HCT116 (cell line): ENCODE data around the gene ALPP. TPM values are rescaled to one million over a fixed set of nuclear protein-coding genes. Genes with fewer than 3 reads are reported as not detected.

Experiments used
- ATAC-seq: fragments of 200-7000 bp; cut with Tn5 transposase; 2 replicates; pipeline ENCODE4 v1.9.1; 2020; ENCODE audit warnings: mild to moderate bottlenecking, moderate library complexity
- BruUV-seq: library from RNA; stranded (reverse); fragments of 400-500 nt; replicated peaks from 2 replicates; lab custom pipeline; 2021; lab: Mats Ljungman, UMichigan
- CTCF ChIA-PET: fragments of 300-600 bp; sonication (Branson Sonifier 250); formaldehyde crosslinking; loops from one replicate; lab custom pipeline; 2021; ENCODE audit warnings: antibody characterized with exemption; lab: Charles Lee
- POLR2A ChIA-PET: fragments of 300-600, 350-600 bp; sonication (Branson Sonifier 250); formaldehyde crosslinking; loops from one replicate; lab custom pipeline; 2021; ENCODE audit warnings: antibody characterized with exemption; lab: Charles Lee
- RAD21 ChIA-PET, 2 experiments: fragments of 300-600 bp; sonication (Branson Sonifier 250); formaldehyde crosslinking; loops; one replicate each; lab custom pipeline; 2023; ENCODE audit warnings: low total read pairs in 2 of 2; ENCODE audit not compliant: uncharacterized antibody in 2 of 2, unreplicated experiment in 2 of 2, low non-redundant PET in 1 of 2; lab: Charles Lee
- DNase-seq: peaks from one replicate; pipeline ENCODE4 v3.0.0-alpha.2; 2010; ENCODE audit warnings: low read depth, low spot score
- H2AFZ ChIP-seq: fragments of 200-600 bp; shearing (Covaris generic), sonication (generic); 2 replicates; pipeline ENCODE4 v1.6.1; 2017; ENCODE audit warnings: low read depth, mixed run types, mixed read lengths, antibody characterized with exemption, low read length; ENCODE audit not compliant: poor library complexity, severe bottlenecking
- H3K27ac ChIP-seq: 2 replicates; pipeline ENCODE4 v1.5.1; 2012; ENCODE audit warnings: low read depth, low read length
- H3K27me3 ChIP-seq: fragments of 200-600 bp; sonication (generic); 2 replicates; pipeline ENCODE4 v1.6.1; 2016; ENCODE audit warnings: mixed run types, low read length, mixed read lengths; ENCODE audit not compliant: insufficient read depth
- H3K36me3 ChIP-seq, 2 experiments: fragments of 200-500 bp in 1 of 2; fragments of 200-600 bp in 1 of 2; sonication (Bioruptor generic) in 1 of 2; sonication (generic) in 1 of 2; 2 replicates each; pipeline versions ENCODE4 v1.5.1 to v1.6.1; 2014 to 2016; ENCODE audit warnings: low read length in 2 of 2, inconsistent platforms in 1 of 2, mixed read lengths in 1 of 2, mixed run types in 1 of 2; ENCODE audit not compliant: insufficient read depth in 2 of 2, control insufficient read depth in 1 of 2
- H3K4me1 ChIP-seq, 2 experiments: fragments of 200-600 bp in 1 of 2; sonication (generic) in 1 of 2; 2 replicates each; pipeline versions ENCODE4 v1.5.1 to v1.6.1; 2012 to 2017; ENCODE audit warnings: low read length in 2 of 2, inconsistent platforms in 1 of 2, mild to moderate bottlenecking in 1 of 2, mixed read lengths in 1 of 2, mixed run types in 1 of 2, moderate library complexity in 1 of 2; ENCODE audit not compliant: insufficient read depth in 2 of 2, control insufficient read depth in 1 of 2
- H3K4me2 ChIP-seq: fragments of 200-600 bp; sonication (generic); 2 replicates; pipeline ENCODE4 v1.6.1; 2017; ENCODE audit warnings: mixed run types, low read length, mixed read lengths
- H3K4me3 ChIP-seq, 2 experiments: fragments of 200-600 bp in 1 of 2; sonication (generic) in 1 of 2; replicated peaks in 1 of 2; 2 replicates each; pipeline ENCODE4 v1.5.1; 2011 to 2016; ENCODE audit warnings: low read length in 2 of 2, control low read depth in 1 of 2, low read depth in 1 of 2, mild to moderate bottlenecking in 1 of 2, mixed read lengths in 1 of 2, mixed run types in 1 of 2
- H3K79me2 ChIP-seq: fragments of 200-600 bp; sonication (generic); 2 replicates; pipeline ENCODE4 v1.6.1; 2017; ENCODE audit warnings: mild to moderate bottlenecking, mixed run types, low read length, moderate library complexity, mixed read lengths; ENCODE audit not compliant: insufficient read depth
- H3K9ac ChIP-seq: fragments of 200-600 bp; sonication (generic); 2 replicates; pipeline ENCODE4 v1.6.1; 2016; ENCODE audit warnings: low read length, mixed read lengths
- H3K9me2 ChIP-seq: fragments of 200-600 bp; sonication (generic), shearing (Covaris generic); 2 replicates; pipeline ENCODE4 v1.6.1; 2017; ENCODE audit warnings: mixed run types, mild to moderate bottlenecking, moderate library complexity; ENCODE audit not compliant: insufficient read depth
- H3K9me3 ChIP-seq, 2 experiments: fragments of 200-500 bp in 1 of 2; fragments of 200-600 bp in 1 of 2; sonication (Bioruptor generic) in 1 of 2; sonication (generic) in 1 of 2; 2 replicates each; pipeline ENCODE4 v1.6.1; 2014 to 2017; ENCODE audit warnings: low read length in 2 of 2, mixed read lengths in 2 of 2, inconsistent platforms in 1 of 2, low read depth in 1 of 2, mild to moderate bottlenecking in 1 of 2, mixed run types in 1 of 2, moderate library complexity in 1 of 2; ENCODE audit not compliant: control insufficient read depth in 1 of 2, insufficient read depth in 1 of 2
- H4K20me1 ChIP-seq: fragments of 200-600 bp; sonication (generic), shearing (Covaris generic); 2 replicates; pipeline ENCODE4 v1.6.1; 2017; ENCODE audit warnings: mixed run types, mild to moderate bottlenecking, moderate library complexity; ENCODE audit not compliant: insufficient read depth
- CBX3 ChIP-seq: IDR thresholded peaks from 2 replicates; pipeline ENCODE4 v1.6.1; 2012; ENCODE audit warnings: low read depth
- CEBPB ChIP-seq: IDR thresholded peaks from 2 replicates; pipeline ENCODE4 v1.6.1; 2012; ENCODE audit warnings: low read depth
- EGR1 ChIP-seq: IDR thresholded peaks from 2 replicates; pipeline ENCODE4 v1.6.1; 2012; ENCODE audit warnings: low read depth
- EZH2 ChIP-seq: fragments of 200-600 bp; sonication (generic); IDR thresholded peaks from 2 replicates; pipeline ENCODE4 v1.6.1; 2017; ENCODE audit warnings: antibody characterized with exemption, mixed run types
- EZH2phosphoT487 ChIP-seq: fragments of 200-600 bp; IDR thresholded peaks from 2 replicates; pipeline ENCODE4 v1.6.1; 2018; ENCODE audit warnings: antibody characterized with exemption, borderline replicate concordance
- FOSL1 ChIP-seq: IDR thresholded peaks from 2 replicates; pipeline ENCODE4 v1.6.1; 2012; ENCODE audit warnings: low read depth
- JUND ChIP-seq: IDR thresholded peaks from 2 replicates; pipeline ENCODE4 v1.6.1; 2012
- MAX ChIP-seq: IDR thresholded peaks from 2 replicates; pipeline ENCODE4 v1.6.1; 2012
- POLR2A ChIP-seq: IDR thresholded peaks from 2 replicates; pipeline ENCODE4 v1.7.0; 2011; ENCODE audit warnings: borderline replicate concordance; ENCODE audit not compliant: insufficient read depth, insufficient read length; ENCODE audit errors: extremely low read depth
- RAD21 ChIP-seq: IDR thresholded peaks from 2 replicates; pipeline ENCODE4 v1.6.1; 2012; ENCODE audit warnings: low read depth, mild to moderate bottlenecking
- SP1 ChIP-seq: IDR thresholded peaks from 2 replicates; pipeline ENCODE4 v1.6.1; 2012; ENCODE audit warnings: low read depth
- TCF7L2 ChIP-seq: IDR thresholded peaks from 2 replicates; pipeline ENCODE4 v1.7.0; 2011; ENCODE audit warnings: borderline replicate concordance, inconsistent platforms; ENCODE audit not compliant: insufficient read depth, insufficient read length; ENCODE audit errors: extremely low read depth
- YY1 ChIP-seq: IDR thresholded peaks from 2 replicates; pipeline ENCODE4 v1.6.1; 2011; ENCODE audit warnings: low read length, low read depth, moderate library complexity, mild to moderate bottlenecking; ENCODE audit not compliant: insufficient replicate concordance; ENCODE audit errors: extremely low read depth
- ZFX ChIP-seq: fragments of 450-650 bp; IDR thresholded peaks from 2 replicates; pipeline ENCODE4 v1.6.1; 2017
- intact Hi-C: fragments of 100-400 bp; cut with micrococcal nuclease; formaldehyde crosslinking; loops from 2 replicates; pipeline ENCODE4 v1.10.0; 2022
- total RNA-seq: library from RNA; stranded (reverse); gene quantifications from one replicate; pipeline ENCODE4 v1.2.1, GENCODE V29; 2021; ENCODE audit not compliant: unreplicated experiment
- TF ChIP-seq, protein P1 (sequence below): IDR thresholded peaks from 2 replicates; pipeline ENCODE4 v1.6.1; 2012; ENCODE audit warnings: low read depth

ALPP gene
- total RNA-seq, 1 experiment from 2014 or later, result 0.34 TPM

DNA sequence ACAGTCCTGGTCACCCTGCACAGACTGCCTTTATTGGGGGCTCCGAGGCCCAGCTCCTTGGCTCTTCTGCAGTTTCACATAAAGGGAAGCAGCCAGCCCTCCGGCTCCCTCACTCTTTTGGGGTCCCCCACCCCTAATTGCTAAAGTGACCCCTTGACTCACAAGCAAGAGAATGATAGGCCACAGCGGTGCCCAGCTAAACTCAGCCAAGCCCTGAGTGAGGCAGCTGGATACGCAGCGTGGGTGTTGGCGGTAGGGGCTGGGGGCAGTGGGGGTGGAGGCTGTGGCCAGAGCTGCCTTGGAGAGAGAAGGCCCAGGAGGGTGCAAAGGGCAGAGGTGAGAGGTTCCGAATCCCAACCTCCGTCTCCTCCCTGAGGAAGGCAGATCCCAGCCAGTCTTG lies 25.5 kb upstream of the ALPP start:
- H3K4me2 ChIP-seq, result no peak overlapping the region
- H3K4me1 ChIP-seq, result peaks cover 6 to 13% of the 10 kb centered on the region in 2 experiments; a peak in 1 of 4 replicates
- CTCF ChIA-PET, result interaction anchor here (1.1 kb wide), 1 partner anchor 452 kb away, joined by 3 read pairs; no protein-coding TSS in a partner anchor
- RAD21 ChIA-PET, result no interaction called here
- intact Hi-C loops, result no loop called here
- no peak overlapping the region for H3K27ac ChIP-seq
- no peak for ATAC-seq
- H3K9me2 ChIP-seq, result no peaks in the 10 kb centered on the region
- no peak overlapping the region for H3K9ac ChIP-seq
- no peaks in the 10 kb centered on the region for H3K79me2 ChIP-seq
- no TSS peak for BruUV-seq
- POLR2A ChIA-PET, result no interaction called here
- no peak for TF ChIP-seq EZH2phosphoT487
- no peak for TF ChIP-seq POLR2A
- TF ChIP-seq JUND, result no peak
- no peak for TF ChIP-seq FOSL1
- TF ChIP-seq, protein P1, sequence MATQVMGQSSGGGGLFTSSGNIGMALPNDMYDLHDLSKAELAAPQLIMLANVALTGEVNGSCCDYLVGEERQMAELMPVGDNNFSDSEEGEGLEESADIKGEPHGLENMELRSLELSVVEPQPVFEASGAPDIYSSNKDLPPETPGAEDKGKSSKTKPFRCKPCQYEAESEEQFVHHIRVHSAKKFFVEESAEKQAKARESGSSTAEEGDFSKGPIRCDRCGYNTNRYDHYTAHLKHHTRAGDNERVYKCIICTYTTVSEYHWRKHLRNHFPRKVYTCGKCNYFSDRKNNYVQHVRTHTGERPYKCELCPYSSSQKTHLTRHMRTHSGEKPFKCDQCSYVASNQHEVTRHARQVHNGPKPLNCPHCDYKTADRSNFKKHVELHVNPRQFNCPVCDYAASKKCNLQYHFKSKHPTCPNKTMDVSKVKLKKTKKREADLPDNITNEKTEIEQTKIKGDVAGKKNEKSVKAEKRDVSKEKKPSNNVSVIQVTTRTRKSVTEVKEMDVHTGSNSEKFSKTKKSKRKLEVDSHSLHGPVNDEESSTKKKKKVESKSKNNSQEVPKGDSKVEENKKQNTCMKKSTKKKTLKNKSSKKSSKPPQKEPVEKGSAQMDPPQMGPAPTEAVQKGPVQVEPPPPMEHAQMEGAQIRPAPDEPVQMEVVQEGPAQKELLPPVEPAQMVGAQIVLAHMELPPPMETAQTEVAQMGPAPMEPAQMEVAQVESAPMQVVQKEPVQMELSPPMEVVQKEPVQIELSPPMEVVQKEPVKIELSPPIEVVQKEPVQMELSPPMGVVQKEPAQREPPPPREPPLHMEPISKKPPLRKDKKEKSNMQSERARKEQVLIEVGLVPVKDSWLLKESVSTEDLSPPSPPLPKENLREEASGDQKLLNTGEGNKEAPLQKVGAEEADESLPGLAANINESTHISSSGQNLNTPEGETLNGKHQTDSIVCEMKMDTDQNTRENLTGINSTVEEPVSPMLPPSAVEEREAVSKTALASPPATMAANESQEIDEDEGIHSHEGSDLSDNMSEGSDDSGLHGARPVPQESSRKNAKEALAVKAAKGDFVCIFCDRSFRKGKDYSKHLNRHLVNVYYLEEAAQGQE, result no peak
- no peak for TF ChIP-seq TCF7L2
- no peak for TF ChIP-seq ZFX
- TF ChIP-seq CEBPB, result no peak
- no peak for TF ChIP-seq RAD21
- no peak for TF ChIP-seq SP1
- no peak for TF ChIP-seq CBX3
- TF ChIP-seq MAX, result no peak
- TF ChIP-seq YY1, result no peak
- no peak for TF ChIP-seq EGR1
- no peak for TF ChIP-seq EZH2
- H3K4me3 ChIP-seq, result no peak overlapping the region
- no peaks in the 10 kb centered on the region for H3K36me3 ChIP-seq
- no peak overlapping the region for H2AFZ ChIP-seq
- no peaks in the 10 kb centered on the region for H3K9me3 ChIP-seq
- no peaks in the 10 kb centered on the region for H4K20me1 ChIP-seq
- DNase-seq, result no peak
- no peaks in the 10 kb centered on the region for H3K27me3 ChIP-seq
